Stimulated activated CD4-positive, alpha-beta T cell treated with anti-CD3 and anti-CD28 coated beads, TNF-alpha, amount 100 ng/mL, for 4 hours (primary cell): ENCODE results near the gene ATP5PO.
"Not testable (repeated sequence)": the region's sequence is repeated elsewhere in the genome, so short reads cannot be mapped to it uniquely, and the experiment has no call there.

Experiments
- DNase-seq, 3 experiments: peaks; one replicate each; pipeline ENCODE4 v3.0.0-alpha.2; 2020; ENCODE audit warnings: low read depth in 3 of 3

Gene ATP5PO

DNA sequence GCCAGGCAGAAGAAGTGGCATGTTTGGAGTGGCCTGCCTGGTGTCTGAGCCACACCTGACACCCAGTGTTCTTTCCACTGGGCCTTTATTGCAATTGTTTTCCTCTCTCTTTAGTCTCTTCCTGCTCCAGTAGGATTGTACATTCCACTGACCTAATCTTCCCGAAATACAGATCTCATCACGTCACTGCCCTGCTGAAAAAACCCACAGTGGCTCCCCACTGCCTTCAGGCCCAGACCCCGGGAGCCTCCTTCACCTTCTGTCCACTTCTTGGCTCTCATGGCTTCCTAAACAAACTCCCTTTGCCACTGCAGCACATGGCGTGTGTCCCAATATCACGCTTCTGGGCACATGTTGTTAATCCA, 25.3 kb upstream of the ATP5PO start:
- no peak for DNase-seq

DNA sequence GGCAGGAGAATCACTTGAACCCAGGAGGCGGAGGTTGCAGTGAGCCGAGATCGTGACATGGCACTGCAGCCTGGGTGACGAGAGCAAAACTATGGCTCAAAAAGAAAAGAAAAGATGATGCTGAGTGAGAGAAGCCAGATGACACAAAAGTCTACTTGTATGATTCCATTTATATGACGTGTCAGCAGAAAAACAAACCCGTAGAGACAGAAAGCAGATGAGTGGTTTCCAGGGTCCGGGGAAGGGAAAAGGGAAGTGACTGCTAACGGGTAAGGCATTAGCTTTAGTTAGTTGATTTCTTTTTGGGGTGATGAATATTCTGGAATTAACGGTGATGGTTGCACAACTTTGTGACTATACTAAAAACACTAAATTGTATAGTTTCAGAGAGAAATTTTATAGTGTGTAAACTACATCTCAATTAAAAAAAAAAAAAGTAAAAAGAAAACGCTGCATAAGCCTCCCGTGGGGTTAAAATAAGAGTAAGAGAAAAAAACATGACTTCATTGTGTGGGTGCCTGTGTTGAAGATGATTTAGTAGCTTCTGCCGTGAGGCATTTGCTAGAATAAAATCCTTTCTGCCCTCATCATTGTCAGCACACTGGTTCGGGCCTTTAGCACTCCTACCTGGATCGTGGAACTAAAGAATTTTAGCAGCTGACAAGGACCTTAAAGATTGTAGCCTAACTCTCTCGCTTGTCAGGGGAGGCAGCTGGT, 24.7 kb upstream of the ATP5PO start:
- no peak for DNase-seq

DNA sequence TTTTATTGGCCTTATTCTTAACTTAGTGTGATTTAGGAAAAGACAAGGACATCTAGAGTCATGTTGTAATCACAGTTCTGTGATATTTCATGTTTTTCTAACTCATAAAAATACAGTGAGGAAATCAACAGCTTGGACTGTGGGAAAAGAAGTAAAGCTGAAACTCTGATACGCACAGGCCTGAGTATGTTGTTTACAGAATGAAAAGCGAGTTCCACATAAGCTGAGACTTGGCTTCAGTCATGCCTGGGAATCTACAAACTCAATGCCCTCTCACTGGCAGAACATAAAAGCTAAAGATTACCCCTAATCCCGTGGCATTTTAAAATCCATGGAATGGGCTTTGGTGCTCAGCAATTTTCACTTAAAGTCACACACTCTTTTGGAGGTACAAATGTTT, 23.6 kb upstream of the ATP5PO start:
- no peak for DNase-seq

DNA sequence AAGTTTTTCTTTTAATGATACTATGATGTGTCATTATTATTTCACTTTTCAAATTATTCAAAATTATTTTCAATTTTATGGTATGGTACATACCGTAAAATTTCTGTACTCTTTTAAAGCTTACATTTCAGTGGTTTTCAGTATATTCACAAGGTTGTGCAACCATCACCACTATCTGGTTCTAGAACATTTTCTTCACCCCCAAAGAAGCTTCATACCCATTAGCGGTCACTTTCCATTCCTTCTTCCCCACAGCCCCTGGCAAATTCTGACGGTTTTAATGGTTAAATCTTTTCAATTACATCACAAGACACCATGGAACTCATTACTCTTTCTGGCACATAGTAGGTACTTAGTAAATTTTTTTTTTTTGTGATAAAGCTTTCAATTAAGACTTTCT, 22.8 kb upstream of the ATP5PO start:
- DNase-seq: no peak

DNA sequence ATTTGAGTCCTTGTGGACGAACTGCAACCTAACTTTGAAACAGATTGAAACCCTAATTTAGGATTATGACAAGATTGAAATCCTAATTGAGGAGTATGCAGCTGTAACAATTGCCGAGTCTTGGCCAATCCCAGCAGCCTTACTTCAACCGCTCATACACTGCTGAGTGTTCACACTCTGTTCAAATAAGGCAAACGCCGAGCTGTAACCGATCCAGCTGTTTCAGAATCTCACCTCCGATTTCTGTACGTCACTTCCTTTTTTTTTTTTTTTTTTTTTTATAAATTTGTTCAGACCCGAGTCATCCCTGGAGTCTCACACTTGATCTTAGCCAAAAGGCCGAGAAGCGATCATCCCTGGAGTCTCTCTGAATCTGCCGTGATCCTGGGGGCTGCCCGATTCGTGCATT, 22.3 kb upstream of the ATP5PO start:
- DNase-seq: no peak

DNA sequence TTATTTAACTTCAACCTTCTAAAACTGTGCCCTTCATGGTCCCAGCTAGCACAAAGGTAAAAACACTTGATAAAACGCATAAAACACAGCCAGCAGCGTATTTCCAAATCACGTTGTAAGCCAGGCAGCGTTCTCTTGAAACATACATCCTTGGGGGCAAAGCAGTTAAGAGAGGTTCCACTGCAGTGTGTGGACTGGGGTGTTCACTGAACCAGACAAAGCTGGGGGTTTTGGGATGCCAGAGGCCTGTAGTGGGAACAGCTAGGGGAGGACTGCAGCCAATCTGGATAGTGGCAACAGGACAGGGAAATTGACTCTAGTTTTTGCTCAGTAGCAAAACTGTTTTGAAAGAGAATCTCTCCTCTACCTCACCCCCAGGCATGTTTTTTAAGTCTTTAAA, 21.5 kb upstream of the ATP5PO start:
- DNase-seq: no peak

DNA sequence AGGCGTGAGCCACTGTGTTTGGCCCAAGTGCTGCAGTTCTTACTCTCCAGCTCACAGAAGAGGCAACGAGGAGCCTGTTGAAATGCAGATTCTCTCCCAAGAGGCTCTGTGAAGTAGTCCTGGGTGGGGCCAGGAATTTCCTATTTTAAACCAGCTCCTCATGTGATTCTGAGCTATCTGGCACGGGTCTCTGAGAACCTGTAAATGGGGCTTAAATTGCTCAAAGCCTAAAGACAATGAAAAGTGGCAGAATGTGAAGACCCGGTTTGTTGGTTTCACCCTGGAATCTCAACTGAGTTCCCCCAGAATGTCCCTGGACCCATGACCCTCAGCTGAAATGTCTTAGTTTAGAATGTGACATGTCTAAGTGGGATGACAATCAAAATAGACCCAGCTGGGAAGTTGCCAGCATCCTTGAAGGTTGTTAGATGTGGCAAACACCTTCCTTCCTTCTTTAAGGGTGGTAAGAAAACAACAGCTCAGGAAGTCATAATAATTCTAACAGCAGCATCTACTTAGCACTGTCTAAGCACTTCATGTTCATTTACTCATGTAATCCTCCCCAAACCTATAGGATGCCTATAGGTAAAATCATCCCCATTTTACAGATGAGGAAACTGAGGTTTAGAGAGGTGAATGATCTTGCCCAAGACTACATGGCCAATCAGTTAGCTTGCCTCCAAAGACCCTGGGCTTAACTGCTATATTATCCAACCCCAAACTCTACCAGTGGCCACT, 20.9 kb upstream of the ATP5PO start:
- no peak for DNase-seq

DNA sequence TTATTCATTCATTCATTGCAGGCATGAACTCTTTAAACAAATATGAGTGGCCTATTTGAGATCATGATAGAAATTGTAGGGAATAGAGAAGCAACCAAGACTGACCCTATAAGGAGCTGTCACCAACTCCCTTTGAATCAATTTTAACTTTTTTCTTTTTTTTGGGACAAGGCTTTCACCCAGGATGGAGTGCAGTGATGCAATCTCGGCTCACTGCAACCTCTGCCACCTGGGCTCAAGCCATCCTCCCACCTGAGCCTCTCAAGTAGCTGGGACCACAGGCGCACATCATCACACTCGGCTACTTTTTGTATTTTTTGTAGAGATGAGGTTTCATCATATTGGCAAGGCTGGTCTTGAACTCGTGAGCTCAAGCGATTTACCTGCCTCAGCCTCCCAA, 17.1 kb upstream of the ATP5PO start:
- DNase-seq: no peak

DNA sequence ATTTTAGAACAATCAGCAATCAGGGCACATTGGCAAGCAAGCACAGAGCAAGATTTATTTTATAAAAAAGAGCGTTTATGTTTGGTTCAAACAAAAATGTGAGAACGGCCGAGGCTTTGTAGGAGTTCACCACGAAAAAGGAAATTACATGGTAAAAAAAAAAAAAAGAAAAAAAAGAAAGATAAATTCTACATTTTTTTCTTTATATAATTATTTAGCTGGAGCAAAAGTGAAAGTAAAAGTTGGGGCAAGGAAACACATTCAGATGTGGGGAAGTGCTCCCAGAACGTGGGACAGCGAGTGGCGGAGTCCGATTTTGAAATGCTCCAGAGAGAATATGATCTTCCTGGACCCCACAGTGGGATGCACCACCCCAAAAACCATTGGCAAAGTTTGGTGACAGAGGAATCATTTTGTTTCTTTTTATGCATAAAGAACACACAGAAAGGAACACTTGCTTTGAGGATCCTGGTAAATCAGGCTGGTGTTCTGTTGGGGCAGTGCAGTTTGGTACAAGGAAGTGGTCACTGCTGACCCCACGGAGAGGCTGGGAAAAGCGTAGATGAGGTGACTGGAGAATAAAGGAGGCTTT, 16.3 kb upstream of the ATP5PO start:
- no peak for DNase-seq

DNA sequence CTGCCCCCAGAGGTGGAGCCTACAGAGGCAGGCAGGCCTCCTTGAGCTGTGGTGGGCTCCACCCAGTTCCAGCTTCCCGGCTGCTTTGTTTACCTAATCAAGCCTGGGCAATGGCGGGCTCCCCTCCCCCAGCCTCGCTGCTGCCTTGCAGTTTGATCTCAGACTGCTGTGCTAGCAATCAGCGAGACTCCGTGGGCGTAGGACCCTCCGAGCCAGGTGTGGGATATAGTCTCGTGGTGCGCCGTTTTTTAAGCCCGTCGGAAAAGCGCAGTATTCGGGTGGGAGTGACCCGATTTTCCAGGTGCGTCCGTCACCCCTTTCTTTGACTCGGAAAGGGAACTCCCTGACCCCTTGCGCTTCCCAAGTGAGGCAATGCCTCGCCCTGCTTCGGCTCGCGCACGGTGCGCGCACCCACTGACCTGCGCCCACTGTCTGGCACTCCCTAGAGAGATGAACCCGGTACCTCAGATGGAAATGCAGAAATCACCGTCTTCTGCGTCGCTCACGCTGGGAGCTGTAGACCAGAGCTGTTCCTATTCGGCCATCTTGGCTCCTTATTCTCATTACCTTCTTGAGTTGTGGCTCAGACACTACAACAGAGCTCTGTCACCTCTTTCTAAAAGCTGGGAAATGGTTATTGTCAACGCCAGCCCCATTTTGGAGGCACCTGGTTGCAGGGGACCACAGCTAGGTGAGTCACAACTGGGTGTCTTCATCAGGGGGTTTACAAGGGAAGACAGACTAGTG, 15.6 kb upstream of the ATP5PO start:
- peak in 1 of 3 experiments; percentile 41 for DNase-seq

DNA sequence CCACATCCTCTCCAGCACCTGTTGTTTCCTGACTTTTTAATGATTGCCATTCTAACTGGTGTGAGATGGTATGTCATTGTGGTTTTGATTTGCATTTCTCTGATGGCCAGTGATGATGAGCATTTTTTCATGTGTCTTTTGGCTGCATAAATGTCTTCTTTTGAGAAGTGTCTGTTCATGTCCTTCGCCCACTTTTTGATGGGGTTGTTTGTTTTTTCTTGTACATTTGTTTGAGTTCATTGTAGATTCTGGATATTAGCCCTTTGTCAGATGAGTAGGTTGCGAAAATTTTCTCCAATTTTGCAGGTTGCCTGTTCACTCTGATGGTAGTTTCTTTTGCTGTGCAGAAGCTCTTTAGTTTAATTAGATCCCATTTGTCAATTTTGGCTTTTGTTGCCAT, 10.6 kb upstream of the ATP5PO start:
- not testable (repeated sequence) for DNase-seq

DNA sequence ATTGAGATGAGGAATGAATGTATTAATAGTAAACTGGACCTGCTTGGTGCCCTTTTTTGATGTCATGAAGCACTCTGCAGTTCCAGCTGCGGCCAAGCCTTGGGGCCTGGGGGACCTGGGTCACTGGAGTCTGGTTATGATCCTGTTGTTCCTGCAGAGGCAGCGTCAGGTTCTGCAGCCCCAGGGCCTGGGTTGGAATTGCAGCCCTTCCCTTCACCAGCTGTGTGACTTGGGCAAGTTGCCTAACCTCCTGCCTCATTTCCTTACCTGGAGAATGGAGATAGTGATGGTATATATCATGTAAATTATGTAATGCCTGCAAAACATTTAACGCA, 9.1 kb upstream of the ATP5PO start:
- no peak for DNase-seq

DNA sequence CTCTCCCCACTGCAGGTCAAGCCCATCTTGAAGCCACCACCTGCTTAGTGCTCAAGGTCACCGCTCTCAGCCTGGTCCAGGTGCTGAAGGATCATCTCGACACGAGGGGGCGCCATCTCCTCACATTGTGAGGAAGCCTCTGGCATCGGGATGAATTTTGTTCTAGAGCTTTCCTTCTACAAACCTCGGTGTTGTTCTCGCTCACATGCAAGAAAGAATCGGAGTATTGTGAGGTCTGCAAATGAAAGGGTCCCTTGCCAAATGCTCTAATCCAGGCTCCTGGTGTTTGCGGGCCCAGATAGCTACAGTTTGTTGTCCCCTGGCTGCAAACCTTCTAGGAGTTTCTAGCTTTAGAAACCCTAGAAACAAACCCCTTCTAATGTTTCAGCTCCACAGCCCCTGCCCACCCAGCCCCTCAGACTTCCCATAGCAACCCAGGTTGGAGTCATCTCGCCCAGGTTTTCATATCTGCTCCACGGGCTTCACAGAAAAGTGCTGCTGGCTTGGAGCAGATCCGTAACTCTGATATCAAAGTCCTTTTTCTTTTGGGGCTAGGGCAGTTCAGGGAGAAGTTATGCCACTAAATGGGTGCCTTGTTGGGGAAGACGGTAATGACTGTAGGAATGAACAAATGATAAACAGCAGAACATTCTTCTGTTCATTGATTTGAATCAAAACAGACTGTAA, 8.6 kb upstream of the ATP5PO start:
- DNase-seq: peak; percentile 73 to 88 (median 87)

DNA sequence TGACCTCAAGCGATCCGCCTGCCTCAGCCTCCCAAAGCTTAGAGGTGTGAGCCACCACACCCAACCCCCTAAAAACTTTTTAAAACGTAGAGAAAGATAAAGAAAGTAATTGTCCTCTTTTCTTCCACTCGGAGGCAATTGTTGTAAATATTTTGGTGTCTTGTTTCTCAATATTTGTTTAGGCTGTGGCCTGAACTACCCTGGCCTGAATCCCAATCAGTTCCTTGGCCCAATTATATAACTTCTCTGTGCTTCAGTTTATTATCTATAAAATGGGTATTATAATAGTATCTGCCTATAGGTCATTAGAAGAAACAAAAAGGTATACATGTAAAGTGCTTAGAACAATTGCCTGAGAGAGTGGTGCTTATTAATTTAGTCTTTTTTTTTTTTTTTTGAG, 1.8 kb upstream of the ATP5PO start:
- no peak for DNase-seq

DNA sequence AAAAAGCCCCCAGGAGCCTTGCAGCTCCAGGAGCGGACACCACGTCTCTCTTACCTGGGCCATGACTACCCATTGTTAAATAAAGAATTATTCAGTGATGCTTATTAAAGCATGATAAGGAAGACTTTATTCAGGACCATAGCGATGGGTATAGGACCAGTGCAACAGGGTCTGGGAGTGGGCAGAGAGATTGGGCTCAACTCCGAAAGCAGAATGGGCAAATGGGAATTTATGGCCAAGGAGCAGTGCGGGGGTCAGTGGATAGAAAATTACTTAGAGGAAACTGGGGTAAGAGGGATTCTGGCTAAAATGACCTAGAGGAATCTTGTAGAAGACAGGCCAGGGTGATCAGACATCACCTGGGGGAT, 580 bp upstream of the ATP5PO start:
- no peak for DNase-seq

DNA sequence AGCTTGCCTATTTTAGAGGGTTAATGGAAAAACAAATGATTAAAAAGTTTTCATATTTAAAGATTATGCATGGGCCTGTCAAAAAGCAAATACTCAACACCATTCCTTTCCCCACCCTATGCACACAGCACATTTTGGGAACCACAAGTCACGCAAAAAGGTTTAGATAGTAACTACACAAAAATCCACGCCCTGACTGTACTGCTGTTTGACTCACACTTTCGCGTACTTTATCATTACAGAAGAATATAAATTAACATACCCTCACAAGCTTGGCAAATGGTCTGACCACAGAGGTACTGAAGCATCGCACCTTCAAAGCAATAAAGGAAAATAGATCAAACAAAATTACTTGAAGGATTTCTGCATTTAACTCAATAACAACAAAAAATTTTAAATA, 1.4 kb downstream of the ATP5PO start:
- DNase-seq: no peak

DNA sequence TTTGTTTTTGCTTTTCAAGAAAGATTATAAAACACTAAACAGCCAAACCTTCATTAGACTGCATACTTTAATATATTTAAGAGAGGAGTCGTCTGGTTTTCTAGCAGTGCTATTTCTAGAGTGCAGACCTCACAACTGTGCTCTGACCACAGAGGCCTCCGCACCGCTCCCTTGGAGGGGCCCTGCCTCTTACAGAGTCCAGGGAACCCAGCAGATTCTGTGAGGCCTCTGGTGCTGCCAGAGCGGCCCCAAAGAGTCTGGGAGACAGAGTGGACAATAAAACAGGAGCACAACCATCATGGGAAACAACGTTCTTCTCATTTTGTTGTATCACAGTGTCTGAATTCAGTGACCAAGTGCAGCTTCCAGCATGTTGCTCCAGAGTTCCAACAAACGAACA, 5.8 kb downstream of the ATP5PO start:
- no peak for DNase-seq

DNA sequence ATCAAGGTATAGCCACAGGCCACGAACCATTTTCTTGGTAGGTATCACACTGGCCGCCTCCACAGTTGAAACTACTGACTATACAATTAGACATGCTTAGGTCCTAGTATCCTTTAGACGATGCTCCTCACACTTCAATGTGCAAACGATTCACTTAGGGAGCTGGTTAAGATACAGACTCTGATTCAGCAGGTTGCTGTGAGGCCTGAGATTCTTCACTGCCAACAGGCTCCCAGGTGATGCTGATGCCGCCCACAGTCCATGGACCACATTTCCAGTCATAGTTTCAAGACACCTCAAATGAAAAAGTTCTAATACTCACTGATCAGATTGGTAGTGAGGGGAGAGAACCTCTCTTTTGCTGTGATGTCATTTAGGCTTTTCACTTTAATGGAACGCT, 6.8 kb downstream of the ATP5PO start:
- DNase-seq: no peak

DNA sequence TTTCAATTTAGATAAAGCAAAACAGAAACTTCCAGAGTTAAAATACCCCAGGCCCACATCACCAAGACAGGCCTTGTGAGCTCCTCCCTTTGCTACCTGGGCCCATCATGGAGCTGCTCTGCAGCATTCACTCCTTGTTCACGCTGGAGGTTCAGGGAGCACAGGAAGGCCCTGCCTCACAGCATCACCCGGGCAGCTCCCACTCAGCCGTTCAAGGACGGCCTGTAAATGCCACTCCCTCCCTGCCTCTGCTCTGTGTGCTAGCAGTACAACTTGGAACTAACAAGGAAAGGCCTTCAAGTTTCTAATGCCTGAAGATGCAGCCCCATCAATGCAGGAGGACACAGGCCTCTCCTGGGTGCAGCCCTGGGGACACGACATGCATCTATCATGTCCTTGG, 11.6 kb downstream of the ATP5PO start:
- no peak for DNase-seq

DNA sequence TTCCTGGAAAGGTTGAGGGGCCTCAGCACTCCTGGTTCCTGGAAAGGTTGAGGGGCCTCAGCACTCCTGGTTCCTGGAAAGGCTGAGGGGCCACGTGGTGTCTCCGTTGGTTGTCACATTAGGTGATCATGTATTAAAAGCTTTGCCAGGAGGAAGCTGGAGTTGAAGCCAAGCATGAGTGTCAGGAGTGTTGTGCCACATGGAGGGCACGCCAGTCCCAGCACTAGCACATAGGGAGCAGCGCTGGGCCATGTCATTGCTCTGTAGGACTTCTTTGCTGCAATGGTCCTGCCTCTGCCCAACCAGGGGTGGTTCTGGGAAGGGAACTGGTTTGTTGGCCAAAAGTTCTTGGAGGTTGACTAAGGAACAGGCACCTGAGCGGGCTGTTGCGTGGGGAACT, 13.3 kb downstream of the ATP5PO start:
- DNase-seq: no peak

DNA sequence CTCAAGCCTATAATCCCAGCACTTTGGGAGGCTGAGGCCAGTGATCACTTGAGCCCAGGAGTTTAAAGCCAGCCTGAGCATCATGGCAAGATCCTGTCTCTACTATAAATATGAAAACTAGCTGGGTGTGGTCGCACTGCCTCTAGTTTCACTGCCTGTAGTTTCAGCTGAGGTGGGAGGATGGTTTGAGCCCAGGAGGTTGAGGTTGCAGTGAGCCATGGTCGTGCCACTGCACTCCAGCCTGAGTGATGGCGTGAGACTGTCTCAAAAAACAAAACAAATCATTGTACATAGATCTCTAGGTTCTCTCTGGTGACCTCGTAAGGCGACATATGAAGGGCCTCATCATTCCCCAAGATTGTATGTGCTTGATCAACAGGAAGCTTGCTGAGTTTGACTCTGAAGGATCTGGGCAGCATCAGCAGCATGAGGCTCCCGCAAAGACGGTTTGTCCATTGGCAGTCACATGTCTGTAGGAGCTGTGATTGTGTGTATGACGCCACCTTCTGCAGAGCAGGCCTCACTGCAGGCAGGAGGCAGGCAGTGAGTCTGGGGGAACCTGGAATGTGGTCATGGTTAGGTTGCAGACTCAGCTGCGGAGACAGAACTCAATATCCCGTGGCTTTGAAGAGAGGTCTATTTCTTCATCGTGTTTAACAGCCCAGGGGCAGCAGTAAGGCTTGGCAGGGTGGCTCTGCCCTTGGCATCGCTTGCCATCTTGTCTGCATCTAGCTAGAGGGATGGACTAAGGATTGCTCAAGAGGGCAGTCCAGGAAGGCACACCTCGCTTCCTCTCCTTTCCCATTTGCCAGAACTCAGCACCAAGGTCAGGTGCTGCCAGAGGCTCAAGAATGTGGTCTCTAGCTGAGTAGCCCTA, 14.0 kb downstream of the ATP5PO start:
- DNase-seq: no peak
